Fibroblast of skin of right quadriceps (primary cell): ENCODE measurements around the gene SKI.

Experiments used
- DNase-seq: peaks from one replicate; pipeline ENCODE4 v3.0.0-alpha.2; 2013

Gene SKI

DNA sequence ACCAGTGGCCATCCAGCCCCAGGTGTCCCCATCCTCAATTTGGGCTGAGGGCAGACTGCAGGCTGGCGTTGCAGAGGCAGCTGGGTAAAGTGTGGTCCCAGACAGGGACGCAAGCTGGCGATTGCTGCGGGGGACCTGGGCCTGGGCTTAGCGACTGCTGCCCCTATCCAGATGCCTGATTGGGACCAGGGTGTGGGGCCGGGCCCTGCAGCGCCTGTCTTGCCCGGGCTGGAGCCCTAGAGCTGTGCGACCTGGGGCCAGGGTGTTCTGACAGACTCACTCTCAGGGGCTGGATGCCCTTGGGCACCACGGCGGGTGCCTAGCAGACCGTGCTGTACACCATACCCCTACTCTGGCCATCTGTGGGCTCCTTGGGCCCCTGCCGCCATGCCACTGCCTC, 17.3 kb upstream of the SKI start:
- no peak for DNase-seq

GRCh38 chr1:2212274-2212531, 15.9 kb upstream of the SKI start:
- no peak for DNase-seq

GRCh38 chr1:2212532-2213491, 15.3 kb upstream of the SKI start:
- peak; percentile 98 for DNase-seq

DNA sequence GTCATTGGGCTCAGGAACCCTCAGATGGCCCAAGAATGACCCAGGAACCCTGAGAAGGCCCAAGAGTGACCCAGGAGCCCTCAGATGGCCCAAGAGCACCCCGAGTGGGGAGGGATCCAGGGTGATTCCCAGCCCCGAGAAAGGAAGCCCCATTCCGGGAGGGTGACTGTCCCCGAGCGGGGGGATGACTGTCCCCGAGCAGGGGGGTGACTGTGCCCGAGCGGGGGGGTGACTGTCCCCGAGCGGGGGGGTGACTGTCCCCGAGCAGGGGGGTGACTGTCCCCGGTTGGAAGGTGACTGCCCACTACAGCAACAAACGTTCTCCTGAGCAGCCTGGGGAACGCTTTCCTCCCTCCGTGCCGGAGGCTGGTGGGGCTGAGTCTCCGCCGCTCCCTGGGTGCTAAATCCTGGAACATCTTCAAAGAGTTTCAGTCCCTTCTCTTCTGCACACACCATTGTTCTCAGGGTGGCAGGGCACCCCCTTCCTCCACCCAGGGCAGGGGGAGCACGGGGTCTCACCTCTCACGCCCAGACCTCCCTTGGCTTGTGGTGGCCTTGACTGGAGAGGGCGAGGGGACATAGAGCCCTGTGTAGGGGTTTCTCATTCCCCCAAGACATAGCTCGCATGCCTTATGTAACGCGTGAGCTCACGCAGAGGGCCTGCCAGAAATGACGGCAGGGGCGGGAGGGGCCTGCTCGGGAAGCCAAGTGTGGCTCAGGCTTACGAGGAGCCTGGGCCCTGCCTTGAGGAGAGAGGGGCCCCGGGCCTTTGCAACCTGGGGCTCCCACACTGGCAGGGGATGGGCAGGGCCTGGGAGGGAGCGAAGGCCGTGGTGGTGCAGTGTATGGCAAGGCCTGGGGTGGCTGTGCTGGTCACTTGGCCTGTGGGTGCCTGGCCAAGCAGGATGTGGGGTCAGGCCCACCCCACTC, 14.3 kb upstream of the SKI start:
- peak; percentile 89 for DNase-seq

DNA sequence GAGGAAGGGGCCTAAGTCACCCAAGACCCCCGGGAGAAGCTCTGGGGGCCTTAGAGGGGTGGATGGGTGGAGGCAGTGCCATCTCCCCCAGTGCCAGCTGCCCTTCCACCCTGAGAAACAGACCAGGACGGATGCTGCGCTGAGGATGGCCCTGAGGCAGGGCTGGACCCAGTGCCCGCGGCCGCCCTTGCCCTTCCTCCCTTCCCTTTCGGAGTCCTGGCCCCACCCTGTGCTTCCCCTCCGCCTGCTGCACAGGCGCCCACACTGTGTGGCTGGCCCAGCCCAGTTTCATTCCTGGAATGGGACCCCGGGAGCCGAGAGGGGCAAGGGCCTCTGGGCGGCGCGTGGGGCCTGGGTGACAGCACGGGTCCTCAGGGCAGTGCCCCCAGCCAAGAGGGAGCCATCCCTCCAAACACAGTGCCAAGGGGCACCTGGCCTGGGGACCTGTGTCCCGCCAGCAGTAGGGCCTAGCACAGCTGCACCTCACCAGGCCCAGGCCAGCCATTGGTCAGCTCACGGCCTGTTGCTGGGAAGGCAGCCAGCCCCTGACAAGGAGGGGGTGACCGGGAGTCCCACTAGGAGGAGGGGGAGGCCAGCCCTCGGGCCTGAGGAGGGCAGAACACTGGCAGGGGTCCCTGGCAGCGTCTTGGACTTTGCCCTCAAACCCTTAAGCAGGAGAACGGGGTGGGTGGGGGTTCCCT, 13.4 kb upstream of the SKI start:
- DNase-seq: no peak

DNA sequence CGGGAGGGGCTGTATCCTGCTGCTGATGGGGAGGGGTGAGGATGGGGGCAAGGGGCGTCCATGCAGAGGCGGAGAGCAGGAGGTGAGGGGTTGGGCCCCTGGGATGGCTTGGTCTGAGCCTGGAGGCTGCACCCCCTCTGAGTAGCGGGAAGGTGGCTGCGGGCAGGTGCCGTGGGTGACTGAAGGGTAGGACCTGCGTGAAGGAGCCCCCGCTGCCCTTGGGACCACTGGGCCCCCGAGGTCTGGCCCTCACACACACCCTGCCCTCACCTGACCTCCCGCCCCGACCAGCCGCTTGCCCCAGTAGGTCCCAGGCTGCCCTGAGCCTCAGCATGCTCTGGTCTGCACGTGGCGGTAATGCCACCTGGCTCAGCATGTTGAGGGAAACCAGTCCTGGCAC, 12.8 kb upstream of the SKI start:
- no peak for DNase-seq

DNA sequence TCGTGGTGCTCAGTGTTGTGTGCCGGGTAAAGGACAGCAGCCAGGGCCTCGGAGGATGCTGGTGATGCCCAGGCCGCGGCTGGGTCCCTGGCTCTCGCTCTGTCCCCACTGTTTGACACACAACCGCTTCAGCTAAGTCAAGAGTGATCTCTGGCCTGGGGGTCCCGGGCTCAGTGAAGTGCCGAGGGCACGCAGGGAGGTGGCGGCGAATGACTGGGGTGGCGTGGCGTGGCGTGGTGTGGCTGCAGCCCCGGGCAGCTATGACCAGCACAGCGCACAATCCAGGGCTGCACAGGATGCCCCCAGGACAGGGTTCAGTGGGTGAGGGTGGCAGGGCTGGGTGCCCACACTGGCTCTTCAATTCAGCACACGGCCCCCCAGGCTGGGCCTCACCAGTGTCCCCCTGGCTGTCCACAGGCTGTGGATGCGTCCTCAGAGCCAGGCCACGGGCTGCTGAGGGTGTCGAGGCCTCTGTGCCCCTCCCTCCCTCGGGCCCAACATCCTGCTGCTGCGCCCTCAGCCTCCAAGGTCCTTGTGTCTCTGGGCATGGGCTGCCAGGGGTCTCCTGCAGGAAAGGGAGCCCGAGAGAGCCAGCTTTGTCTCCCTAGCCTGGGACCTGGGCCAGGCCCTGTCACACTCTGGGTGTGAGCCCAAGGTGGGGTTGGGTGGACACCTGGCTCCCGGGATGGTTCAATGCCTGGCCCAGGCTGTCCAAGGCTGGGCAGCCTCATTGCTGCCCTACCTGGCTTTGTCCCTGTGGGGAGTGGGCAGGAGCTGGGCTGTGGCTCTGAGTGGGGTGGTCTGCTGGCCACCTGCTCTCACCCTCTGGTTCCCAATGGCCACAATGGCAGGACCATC, 12.0 kb upstream of the SKI start:
- DNase-seq: no peak

- DNase-seq: no peak
Measured at GRCh38 chr1:2216767-2217058, 11.4 kb upstream of the SKI start.

- DNase-seq: no peak
Measured at GRCh38 chr1:2221271-2221670, 6.8 kb upstream of the SKI start.

- no peak for DNase-seq
Measured at GRCh38 chr1:2224170-2224584, 3.9 kb upstream of the SKI start.

DNA sequence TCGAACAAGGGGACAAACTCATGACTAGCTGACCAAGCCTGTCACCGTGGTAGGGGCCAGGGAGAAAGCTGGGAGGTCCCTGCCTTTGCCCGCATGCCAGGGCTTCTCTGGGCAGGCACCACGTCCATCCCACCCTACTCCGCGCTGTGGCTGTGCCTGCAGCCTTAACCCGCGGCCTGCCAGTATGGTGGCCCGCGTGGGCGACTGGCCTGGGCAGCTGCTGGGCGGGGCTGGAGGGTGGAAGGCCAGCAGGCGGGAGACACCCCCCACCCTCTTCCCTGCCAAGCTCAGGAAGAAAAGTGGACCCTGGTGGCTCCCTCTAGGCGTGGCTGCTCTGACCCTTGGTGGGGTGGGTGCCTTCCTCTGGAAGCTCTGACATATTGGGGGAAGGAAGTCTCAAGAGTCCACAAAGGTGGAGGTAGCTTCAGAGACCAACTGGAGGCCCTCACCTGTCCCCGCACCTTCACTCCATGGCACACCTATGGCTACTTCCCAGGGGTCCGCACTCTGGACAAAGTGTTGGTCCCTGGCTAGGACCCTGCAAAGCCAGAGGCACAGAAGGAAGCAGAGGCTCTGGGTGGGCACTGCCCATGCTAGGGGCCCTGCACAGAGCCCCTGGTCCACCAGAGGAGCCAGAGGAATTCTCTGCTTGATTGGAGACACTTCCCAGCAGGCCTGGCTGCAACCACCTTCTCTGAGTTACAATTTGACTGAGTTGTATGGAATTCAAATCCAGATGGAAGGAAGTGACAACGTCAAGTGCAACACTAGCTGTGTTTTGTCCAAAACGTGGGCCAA, 3.3 kb upstream of the SKI start:
- DNase-seq: no peak

GRCh38 chr1:2226525-2227345, 1.4 kb upstream of the SKI start:
- no peak for DNase-seq

GRCh38 chr1:2227346-2228156, 568 bp upstream of the SKI start:
- peak; percentile 97 for DNase-seq

- DNase-seq: no peak
Measured at GRCh38 chr1:2228694-2229036, 546 bp downstream of the SKI start.

DNA sequence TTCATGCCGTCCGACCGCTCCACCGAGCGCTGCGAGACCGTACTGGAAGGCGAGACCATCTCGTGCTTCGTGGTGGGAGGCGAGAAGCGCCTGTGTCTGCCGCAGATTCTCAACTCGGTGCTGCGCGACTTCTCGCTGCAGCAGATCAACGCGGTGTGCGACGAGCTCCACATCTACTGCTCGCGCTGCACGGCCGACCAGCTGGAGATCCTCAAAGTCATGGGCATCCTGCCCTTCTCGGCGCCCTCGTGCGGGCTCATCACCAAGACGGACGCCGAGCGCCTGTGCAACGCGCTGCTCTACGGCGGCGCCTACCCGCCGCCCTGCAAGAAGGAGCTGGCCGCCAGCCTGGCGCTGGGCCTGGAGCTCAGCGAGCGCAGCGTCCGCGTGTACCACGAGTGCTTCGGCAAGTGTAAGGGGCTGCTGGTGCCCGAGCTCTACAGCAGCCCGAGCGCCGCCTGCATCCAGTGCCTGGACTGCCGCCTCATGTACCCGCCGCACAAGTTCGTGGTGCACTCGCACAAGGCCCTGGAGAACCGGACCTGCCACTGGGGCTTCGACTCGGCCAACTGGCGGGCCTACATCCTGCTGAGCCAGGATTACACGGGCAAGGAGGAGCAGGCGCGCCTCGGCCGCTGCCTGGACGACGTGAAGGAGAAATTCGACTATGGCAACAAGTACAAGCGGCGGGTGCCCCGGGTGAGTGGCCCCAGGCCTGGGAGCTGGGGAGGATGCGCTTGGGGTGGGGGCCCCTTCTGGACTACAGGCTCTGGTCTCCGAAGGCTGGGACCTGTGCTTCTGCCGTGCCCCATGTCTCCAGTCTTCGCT, 1.1 kb downstream of the SKI start:
- peak; percentile 46 for DNase-seq

- no peak for DNase-seq
Measured at GRCh38 chr1:2229911-2230731, 2.0 kb downstream of the SKI start.

- DNase-seq: no peak
Measured at GRCh38 chr1:2230781-2231531, 2.8 kb downstream of the SKI start.
